Upper lobe of left lung (tissue), 6 donors: Measurements from ENCODE around the gene CNTNAP1. TPM values are rescaled to one million over a fixed set of nuclear protein-coding genes. Genes with fewer than 3 reads are reported as not detected.

Experiments
- ATAC-seq, 2 donors: fragments of 200-7000 bp; cut with Tn5 transposase; one replicate each; pipeline ENCODE4 v1.9.1; 2022; ENCODE audit warnings: mild to moderate bottlenecking in 2 of 2, moderate library complexity in 2 of 2; ENCODE audit not compliant: low FRiP score in 2 of 2
- DNase-seq, 2 donors: peaks; one replicate each; pipeline ENCODE4 v3.0.0-alpha.2; 2019 to 2020
- H3K27ac ChIP-seq, 4 donors: fragments of 200-600 bp; sonication (generic); one replicate each; pipeline ENCODE4 v1.5.1; 2016 to 2019
- H3K27me3 ChIP-seq, 4 donors: fragments of 200-600 bp; sonication (generic); one replicate each; pipeline ENCODE4 v1.5.1; 2017 to 2019
- H3K36me3 ChIP-seq, 4 donors: fragments of 200-600 bp; sonication (generic); one replicate each; pipeline ENCODE4 v1.5.1; 2016 to 2019
- H3K4me1 ChIP-seq, 4 donors: fragments of 200-600 bp; sonication (generic); one replicate each; pipeline ENCODE4 v1.5.1; 2018 to 2019
- H3K4me3 ChIP-seq, 4 donors: fragments of 200-600 bp; sonication (generic); one replicate each; pipeline ENCODE4 v1.5.1; 2017 to 2019; ENCODE audit warnings: mild to moderate bottlenecking in 2 of 4, moderate library complexity in 1 of 4
- H3K9me3 ChIP-seq, 4 donors: fragments of 200-600 bp; sonication (generic); one replicate each; pipeline ENCODE4 v1.5.1; 2018 to 2019
- CTCF ChIP-seq, 6 experiments: fragments of 450-650 bp in 4 of 6; fragments of 200-600 bp in 2 of 6; sonication (generic) in 2 of 6; IDR thresholded peaks; one replicate each; pipeline ENCODE4 v1.5.1; 2016 to 2019; ENCODE audit warnings: antibody characterized with exemption in 6 of 6
- EP300 ChIP-seq, 4 donors: sonication (generic); formaldehyde crosslinking; IDR thresholded peaks; one replicate each; pipeline ENCODE4 v1.5.1; 2017; ENCODE audit warnings: antibody characterized with exemption in 4 of 4, control low read depth in 2 of 4
- POLR2A ChIP-seq, 4 donors: fragments of 450-650 bp; IDR thresholded peaks; one replicate each; pipeline ENCODE4 v1.5.1; 2016 to 2017; ENCODE audit warnings: antibody characterized with exemption in 4 of 4, mild to moderate bottlenecking in 2 of 4
- POLR2AphosphoS5 ChIP-seq, 2 donors: sonication (generic); formaldehyde crosslinking; IDR thresholded peaks; one replicate each; pipeline ENCODE4 v1.5.1; 2017; ENCODE audit warnings: antibody characterized with exemption in 2 of 2
- WGBS, 2 donors: methylation state at CpG; one replicate each; pipeline ENCODE4 v1.1.5; 2017 to 2018; 5-methylcytosine and 5-hydroxymethylcytosine counted together
- total RNA-seq, 6 donors: library from RNA; depleted of rRNA in 4 of 6; stranded (reverse); fragments of >200 nt in 4 of 6; gene quantifications; one replicate each; pipeline versions ENCODE4 v1.1.0 to v1.2.1, GENCODE V29; 2016 to 2021
- donor health status: DM: no; HTN: no; CAD: no; lungs with moderate emphysema.
- donor health status: DM: no; HTN: yes; CAD: no; lungs with severe emphysema.

The CNTNAP1 gene
- total RNA-seq = 10 to 100 TPM in 1 of 6 donors, 1 to 10 TPM in 5; 1.7 to 37.7 (median 4.3) TPM

- peaks cover 0 to 6% (median 0%) of the 10 kb centered on the region in 4 donors for H3K27me3 ChIP-seq
- ATAC-seq (peak in 1 of 2 donors; percentile 40), DNase-seq (peak; percentile 72 to 88)
- H3K4me1 ChIP-seq = peaks cover 57 to 68% (median 61%) of the 10 kb centered on the region in 4 donors
- WGBS, 2 donors = 12 to 13% methylated on average over 21 to 22 of the region's 22 CpGs
- H3K36me3 ChIP-seq = peaks cover 0 to 12% (median 0%) of the 10 kb centered on the region in 4 donors
- H3K4me3 ChIP-seq = peak within 1 kb of the TSS; percentile 30 to 51 (median 41)
- TF ChIP-seq POLR2A (IDR thresholded peaks at IDR 0.05) = no peak
- TF ChIP-seq CTCF (IDR thresholded peaks at IDR 0.05) = no peak
- peak; percentile 39 to 60 for TF ChIP-seq POLR2AphosphoS5 (IDR thresholded peaks at IDR 0.05)
- peak in 1 of 4 donors; percentile 42 for TF ChIP-seq EP300 (IDR thresholded peaks at IDR 0.05)
- no peaks in the 10 kb centered on the region for H3K9me3 ChIP-seq
- peak within 1 kb of the TSS in 3 of 4 donors; percentile 16 to 68 (median 44) for H3K27ac ChIP-seq
These were observed at the start of gene CNTNAP1 for GRCh38 chr17:42681976-42682721. Gene CNTNAP1, plus strand, starts transcription at chr17:42682531. Its CDS starts 299 bp downstream, at chr17:42682830.

GRCh38 chr17:42632949-42633444 is 49.3 kb upstream of the CNTNAP1 start:
- TF ChIP-seq POLR2A (IDR thresholded peaks at IDR 0.05) = no peak
- TF ChIP-seq CTCF (IDR thresholded peaks at IDR 0.05) = no peak
- no peak for TF ChIP-seq EP300 (IDR thresholded peaks at IDR 0.05)
- TF ChIP-seq POLR2AphosphoS5 (IDR thresholded peaks at IDR 0.05) = no peak
- Histone ChIP-seq H3K36me3 (no peaks in the 10 kb centered on the region), H3K4me3 (no peak overlapping the region), H3K27ac (no peak overlapping the region), H3K27me3 (no peaks in the 10 kb centered on the region), H3K4me1 (no peaks in the 10 kb centered on the region), H3K9me3 (no peaks in the 10 kb centered on the region)
- DNase-seq (no peak), ATAC-seq (no peak)
- 80 to 89% methylated on average over 9 of the region's 9 CpGs for WGBS, 2 donors

DNA sequence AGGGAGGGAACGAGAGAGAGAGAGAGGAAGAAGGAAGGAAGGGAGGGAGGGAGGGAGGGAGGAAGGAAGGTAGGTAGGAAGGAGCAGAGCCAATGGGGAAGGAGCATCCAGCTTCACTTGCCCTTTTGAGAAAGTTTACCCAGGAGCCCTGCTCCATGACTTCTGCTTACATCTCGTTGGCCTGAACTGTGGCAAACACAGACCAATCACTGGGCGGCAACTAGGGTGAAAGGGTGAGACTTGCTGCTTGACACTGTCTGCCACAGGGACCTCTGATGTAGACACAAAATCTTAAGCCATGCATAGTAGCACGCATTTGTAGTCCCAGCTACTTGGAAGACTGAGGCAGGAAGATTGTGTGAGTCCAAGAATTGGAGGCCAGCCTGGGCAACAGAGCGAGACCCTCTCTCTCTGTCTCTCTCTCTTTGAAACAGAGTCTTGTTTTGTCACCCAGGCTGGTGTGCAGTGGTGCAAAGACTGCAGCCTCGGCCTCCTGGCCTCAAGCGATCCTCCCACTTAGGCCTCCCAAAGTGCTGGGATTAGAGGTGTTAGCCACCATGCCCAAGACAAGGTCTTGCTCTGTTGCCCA is 42.7 kb upstream of the CNTNAP1 start:
- no peak overlapping the region for H3K4me3 ChIP-seq
- no peaks in the 10 kb centered on the region for H3K36me3 ChIP-seq
- H3K4me1 ChIP-seq = no peaks in the 10 kb centered on the region
- TF ChIP-seq CTCF (IDR thresholded peaks at IDR 0.05) (no peak), EP300 (IDR thresholded peaks at IDR 0.05) (no peak), POLR2AphosphoS5 (IDR thresholded peaks at IDR 0.05) (no peak), POLR2A (IDR thresholded peaks at IDR 0.05) (no peak)
- H3K27ac ChIP-seq = no peak overlapping the region
- no peak for ATAC-seq
- no peaks in the 10 kb centered on the region for H3K27me3 ChIP-seq
- DNase-seq = no peak
- WGBS, 2 donors = 69 to 84% methylated on average over 5 to 6 of the region's 7 CpGs
- H3K9me3 ChIP-seq = no peaks in the 10 kb centered on the region

DNA sequence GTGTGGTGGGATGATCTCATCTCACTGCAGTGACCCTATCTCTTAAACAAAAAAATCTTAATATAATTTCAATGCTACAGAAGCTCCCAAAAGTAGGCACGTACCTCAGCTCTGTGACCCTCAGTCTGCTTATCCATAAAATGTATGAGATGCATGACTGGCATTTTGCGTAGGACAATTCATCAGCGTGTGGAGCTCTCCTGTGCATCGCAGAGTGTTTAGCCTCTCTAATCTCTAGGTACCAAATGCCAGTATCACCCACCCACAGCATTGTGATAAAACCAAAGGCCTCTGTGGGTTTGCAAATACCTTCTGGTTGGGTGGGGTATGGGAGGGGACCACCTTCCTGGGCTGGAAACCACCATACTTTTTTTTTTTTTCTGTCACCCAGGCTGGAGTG is 42.2 kb upstream of the CNTNAP1 start:
- Histone ChIP-seq H3K27me3 (no peaks in the 10 kb centered on the region), H3K4me3 (no peak overlapping the region), H3K9me3 (no peaks in the 10 kb centered on the region), H3K36me3 (no peaks in the 10 kb centered on the region), H3K27ac (no peak overlapping the region), H3K4me1 (no peaks in the 10 kb centered on the region)
- DNase-seq (no peak), ATAC-seq (no peak)
- TF ChIP-seq POLR2A (IDR thresholded peaks at IDR 0.05) = no peak
- no peak for TF ChIP-seq CTCF (IDR thresholded peaks at IDR 0.05)
- no peak for TF ChIP-seq POLR2AphosphoS5 (IDR thresholded peaks at IDR 0.05)
- no peak for TF ChIP-seq EP300 (IDR thresholded peaks at IDR 0.05)
- WGBS, 2 donors = 88 to 90% methylated on average over 4 of the region's 4 CpGs
